K562 (cell line): ENCODE measurements around the gene ABHD3.

Source experiments
- ETS1 ChIP-seq: conservative IDR thresholded peaks from 2 replicates; pipeline ENCODE4 v1.6.1; 2011; ENCODE audit warnings: low read depth, mild to moderate bottlenecking, low read length; ENCODE audit not compliant: control insufficient read depth
- JUND ChIP-seq, 2 experiments: IDR thresholded peaks; 2 replicates in 1 of 2; 3 replicates in 1 of 2; pipeline ENCODE4 v1.6.1; 2011; ENCODE audit warnings: borderline replicate concordance in 2 of 2, low read depth in 2 of 2, low read length in 2 of 2, improper control_type of control experiment in 1 of 2, missing biosample characterization in 1 of 2, missing genetic modification characterization in 1 of 2, missing genetic modification reagents in 1 of 2
- NFIC ChIP-seq: fragments of 450-650 bp; IDR thresholded peaks from 2 replicates; pipeline ENCODE4 v1.6.1; 2017; ENCODE audit warnings: mild to moderate bottlenecking, inconsistent platforms
- ZNF408 ChIP-seq: fragments of 250-450 bp; sonication (Bioruptor Pico); IDR thresholded peaks from 2 replicates; pipeline ENCODE4 v1.4.0; 2020; ENCODE audit warnings: low read depth, mild to moderate bottlenecking, moderate library complexity
- TF ChIP-seq, protein P1 (sequence below): fragments of 250-450 bp; sonication (Bioruptor Pico); IDR thresholded peaks from 2 replicates; pipeline ENCODE4 v1.9.0; 2021; ENCODE audit warnings: mild to moderate bottlenecking, inconsistent platforms
- TF ChIP-seq, protein P2 (sequence below): sonication (generic); formaldehyde crosslinking; IDR thresholded peaks from 2 replicates; pipeline ENCODE4 v1.8.1; 2023; ENCODE audit warnings: missing genetic modification reagents, mild to moderate bottlenecking, borderline replicate concordance

GRCh38 chr18:21742315-21742687 is 37.7 kb upstream of the ABHD3 start:
- TF ChIP-seq NFIC (no peak), ETS1 (no peak), ZNF408 (CRISPR knock-in tag) (no peak), JUND (IDR thresholded peaks at IDR 0.05; ENCODE audit: borderline replicate concordance, low read depth, low read length) (no peak; the same call in 1 of the 2 replicates), JUND (tag; IDR thresholded peaks at IDR 0.05; ENCODE audit: borderline replicate concordance, low read depth, low read length) (no peak)
- TF ChIP-seq, protein P1, sequence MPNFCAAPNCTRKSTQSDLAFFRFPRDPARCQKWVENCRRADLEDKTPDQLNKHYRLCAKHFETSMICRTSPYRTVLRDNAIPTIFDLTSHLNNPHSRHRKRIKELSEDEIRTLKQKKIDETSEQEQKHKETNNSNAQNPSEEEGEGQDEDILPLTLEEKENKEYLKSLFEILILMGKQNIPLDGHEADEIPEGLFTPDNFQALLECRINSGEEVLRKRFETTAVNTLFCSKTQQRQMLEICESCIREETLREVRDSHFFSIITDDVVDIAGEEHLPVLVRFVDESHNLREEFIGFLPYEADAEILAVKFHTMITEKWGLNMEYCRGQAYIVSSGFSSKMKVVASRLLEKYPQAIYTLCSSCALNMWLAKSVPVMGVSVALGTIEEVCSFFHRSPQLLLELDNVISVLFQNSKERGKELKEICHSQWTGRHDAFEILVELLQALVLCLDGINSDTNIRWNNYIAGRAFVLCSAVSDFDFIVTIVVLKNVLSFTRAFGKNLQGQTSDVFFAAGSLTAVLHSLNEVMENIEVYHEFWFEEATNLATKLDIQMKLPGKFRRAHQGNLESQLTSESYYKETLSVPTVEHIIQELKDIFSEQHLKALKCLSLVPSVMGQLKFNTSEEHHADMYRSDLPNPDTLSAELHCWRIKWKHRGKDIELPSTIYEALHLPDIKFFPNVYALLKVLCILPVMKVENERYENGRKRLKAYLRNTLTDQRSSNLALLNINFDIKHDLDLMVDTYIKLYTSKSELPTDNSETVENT (CRISPR knock-in tag): no peak
- TF ChIP-seq, protein P2, sequence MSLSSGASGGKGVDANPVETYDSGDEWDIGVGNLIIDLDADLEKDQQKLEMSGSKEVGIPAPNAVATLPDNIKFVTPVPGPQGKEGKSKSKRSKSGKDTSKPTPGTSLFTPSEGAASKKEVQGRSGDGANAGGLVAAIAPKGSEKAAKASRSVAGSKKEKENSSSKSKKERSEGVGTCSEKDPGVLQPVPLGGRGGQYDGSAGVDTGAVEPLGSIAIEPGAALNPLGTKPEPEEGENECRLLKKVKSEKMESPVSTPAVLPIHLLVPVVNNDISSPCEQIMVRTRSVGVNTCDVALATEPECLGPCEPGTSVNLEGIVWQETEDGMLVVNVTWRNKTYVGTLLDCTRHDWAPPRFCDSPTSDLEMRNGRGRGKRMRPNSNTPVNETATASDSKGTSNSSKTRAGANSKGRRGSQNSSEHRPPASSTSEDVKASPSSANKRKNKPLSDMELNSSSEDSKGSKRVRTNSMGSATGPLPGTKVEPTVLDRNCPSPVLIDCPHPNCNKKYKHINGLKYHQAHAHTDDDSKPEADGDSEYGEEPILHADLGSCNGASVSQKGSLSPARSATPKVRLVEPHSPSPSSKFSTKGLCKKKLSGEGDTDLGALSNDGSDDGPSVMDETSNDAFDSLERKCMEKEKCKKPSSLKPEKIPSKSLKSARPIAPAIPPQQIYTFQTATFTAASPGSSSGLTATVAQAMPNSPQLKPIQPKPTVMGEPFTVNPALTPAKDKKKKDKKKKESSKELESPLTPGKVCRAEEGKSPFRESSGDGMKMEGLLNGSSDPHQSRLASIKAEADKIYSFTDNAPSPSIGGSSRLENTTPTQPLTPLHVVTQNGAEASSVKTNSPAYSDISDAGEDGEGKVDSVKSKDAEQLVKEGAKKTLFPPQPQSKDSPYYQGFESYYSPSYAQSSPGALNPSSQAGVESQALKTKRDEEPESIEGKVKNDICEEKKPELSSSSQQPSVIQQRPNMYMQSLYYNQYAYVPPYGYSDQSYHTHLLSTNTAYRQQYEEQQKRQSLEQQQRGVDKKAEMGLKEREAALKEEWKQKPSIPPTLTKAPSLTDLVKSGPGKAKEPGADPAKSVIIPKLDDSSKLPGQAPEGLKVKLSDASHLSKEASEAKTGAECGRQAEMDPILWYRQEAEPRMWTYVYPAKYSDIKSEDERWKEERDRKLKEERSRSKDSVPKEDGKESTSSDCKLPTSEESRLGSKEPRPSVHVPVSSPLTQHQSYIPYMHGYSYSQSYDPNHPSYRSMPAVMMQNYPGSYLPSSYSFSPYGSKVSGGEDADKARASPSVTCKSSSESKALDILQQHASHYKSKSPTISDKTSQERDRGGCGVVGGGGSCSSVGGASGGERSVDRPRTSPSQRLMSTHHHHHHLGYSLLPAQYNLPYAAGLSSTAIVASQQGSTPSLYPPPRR (CRISPR knock-in tag): no peak
